Measurements from ENCODE around the gene BTRC.
A peak's percentile ranks its signal among the peaks of the same experiment; 100 is the strongest.
"Not testable (repeated sequence)": the region's sequence is repeated elsewhere in the genome, so short reads cannot be mapped to it uniquely, and the experiment has no call there.

BTRC gene

GRCh38 chr10:101311185-101312066, 42.5 kb upstream of the BTRC start:
- TF ChIP-seq, protein P1, sequence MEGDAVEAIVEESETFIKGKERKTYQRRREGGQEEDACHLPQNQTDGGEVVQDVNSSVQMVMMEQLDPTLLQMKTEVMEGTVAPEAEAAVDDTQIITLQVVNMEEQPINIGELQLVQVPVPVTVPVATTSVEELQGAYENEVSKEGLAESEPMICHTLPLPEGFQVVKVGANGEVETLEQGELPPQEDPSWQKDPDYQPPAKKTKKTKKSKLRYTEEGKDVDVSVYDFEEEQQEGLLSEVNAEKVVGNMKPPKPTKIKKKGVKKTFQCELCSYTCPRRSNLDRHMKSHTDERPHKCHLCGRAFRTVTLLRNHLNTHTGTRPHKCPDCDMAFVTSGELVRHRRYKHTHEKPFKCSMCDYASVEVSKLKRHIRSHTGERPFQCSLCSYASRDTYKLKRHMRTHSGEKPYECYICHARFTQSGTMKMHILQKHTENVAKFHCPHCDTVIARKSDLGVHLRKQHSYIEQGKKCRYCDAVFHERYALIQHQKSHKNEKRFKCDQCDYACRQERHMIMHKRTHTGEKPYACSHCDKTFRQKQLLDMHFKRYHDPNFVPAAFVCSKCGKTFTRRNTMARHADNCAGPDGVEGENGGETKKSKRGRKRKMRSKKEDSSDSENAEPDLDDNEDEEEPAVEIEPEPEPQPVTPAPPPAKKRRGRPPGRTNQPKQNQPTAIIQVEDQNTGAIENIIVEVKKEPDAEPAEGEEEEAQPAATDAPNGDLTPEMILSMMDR (IDR thresholded peaks at IDR 0.05): no peak
- Mint-ChIP-seq H3K27ac (no peak overlapping the region), H3K4me3 (peak overlapping the region; percentile 58), H3K4me1 (peaks cover 25% of the 10 kb centered on the region), H3K36me3 (ENCODE audit: low read depth) (peaks cover 6% of the 10 kb centered on the region), H3K9me3 (no peaks in the 10 kb centered on the region), H3K27me3 (ENCODE audit: low read depth, poor library complexity) (peaks cover 52% of the 10 kb centered on the region)
- DNase-seq: no peak

DNA sequence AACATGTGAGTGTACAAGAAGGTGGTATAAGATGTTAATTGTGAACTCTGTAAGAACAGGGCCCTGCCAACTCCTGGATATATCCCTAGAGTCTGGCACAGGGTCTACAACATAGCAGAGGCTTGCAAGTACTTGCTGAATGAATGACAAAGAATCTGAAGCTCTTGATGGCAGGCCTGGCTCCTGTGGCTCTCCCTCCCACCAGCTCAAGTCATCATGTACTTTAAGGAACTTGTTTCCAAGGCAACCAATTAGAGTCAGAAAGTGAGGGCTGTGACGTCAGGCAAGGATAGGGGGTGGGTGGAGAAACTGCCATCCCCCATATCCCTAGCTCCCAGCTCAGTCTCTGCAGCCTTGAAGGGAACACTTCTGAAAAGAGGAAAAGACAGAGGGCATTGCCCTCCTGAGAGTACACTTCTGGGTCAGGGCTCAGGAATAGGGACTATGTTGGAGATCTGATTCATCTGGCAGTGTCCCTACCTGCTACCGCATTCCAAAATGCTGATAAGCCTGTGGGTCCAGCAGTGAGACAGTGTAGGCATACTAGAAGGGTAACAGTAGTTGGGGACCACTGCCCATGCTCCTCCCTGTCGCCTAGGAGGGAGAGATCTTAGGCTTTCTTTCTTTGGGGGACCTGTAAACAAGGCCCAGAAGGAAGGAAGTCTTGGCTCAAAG, 34.6 kb upstream of the BTRC start:
- H3K9me3 Mint-ChIP-seq: no peaks in the 10 kb centered on the region
- H3K4me1 Mint-ChIP-seq: peaks cover 56% of the 10 kb centered on the region
- H3K27me3 Mint-ChIP-seq (ENCODE audit: low read depth, poor library complexity): peaks cover 16% of the 10 kb centered on the region
- H3K36me3 Mint-ChIP-seq (ENCODE audit: low read depth): no peaks in the 10 kb centered on the region
- DNase-seq: peak; percentile 25
- TF ChIP-seq, protein P1 (IDR thresholded peaks at IDR 0.05): no peak
- H3K4me3 Mint-ChIP-seq: no peak overlapping the region
- H3K27ac Mint-ChIP-seq: no peak overlapping the region

GRCh38 chr10:101321073-101321472, 32.9 kb upstream of the BTRC start:
- Mint-ChIP-seq H3K36me3 (ENCODE audit: low read depth) (no peaks in the 10 kb centered on the region), H3K9me3 (no peaks in the 10 kb centered on the region), H3K27ac (peak overlapping the region; percentile 43), H3K4me1 (peaks cover 56% of the 10 kb centered on the region), H3K4me3 (no peak overlapping the region), H3K27me3 (ENCODE audit: low read depth, poor library complexity) (peaks cover 24% of the 10 kb centered on the region)
- TF ChIP-seq, protein P1 (IDR thresholded peaks at IDR 0.05): no peak
- no peak for DNase-seq

DNA sequence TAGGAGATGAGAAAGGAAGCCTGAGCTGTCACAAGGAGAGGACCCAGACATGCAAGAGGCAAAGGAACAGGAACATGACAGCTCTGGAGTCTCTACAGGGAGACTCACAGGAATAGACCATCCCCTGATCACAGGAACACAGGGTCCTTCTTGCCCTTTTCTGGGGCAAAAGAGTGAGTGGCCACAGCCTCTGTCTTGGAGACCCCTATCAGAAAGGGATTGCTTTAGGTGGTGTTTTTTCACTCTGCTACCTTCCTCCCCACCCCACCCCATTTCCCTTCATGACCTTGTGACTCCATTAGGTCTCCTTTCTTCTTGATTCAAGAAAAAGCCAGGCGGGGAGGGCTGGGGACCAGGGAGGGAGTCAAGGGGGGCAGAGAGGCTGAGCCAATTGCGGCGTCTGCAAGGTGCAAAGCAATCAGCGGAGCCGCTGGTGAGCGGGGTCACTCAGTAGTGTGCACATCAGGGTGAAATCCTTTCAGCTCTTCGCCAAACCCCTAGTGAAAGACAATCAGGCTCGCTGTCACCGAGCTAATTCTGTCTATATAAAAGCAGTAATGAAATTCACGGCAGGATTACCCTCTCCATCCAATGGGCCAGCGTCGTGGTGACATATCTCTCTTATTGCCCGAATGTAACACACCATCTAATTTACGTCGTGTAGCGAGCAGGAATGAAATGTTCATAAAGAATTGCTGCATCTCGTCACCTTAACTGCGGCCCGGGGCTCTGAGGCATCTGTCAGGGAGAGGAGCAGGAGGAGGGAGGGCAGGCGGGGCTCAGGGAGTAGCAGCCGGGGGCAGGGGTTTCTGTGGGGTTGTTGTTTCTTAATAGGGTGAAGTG, 31.5 kb upstream of the BTRC start:
- Mint-ChIP-seq H3K27ac (peak overlapping the region; percentile 16), H3K4me1 (peaks cover 56% of the 10 kb centered on the region), H3K4me3 (no peak overlapping the region), H3K36me3 (ENCODE audit: low read depth) (no peaks in the 10 kb centered on the region), H3K27me3 (ENCODE audit: low read depth, poor library complexity) (peaks cover 29% of the 10 kb centered on the region), H3K9me3 (peaks cover 9% of the 10 kb centered on the region)
- TF ChIP-seq, protein P1 (IDR thresholded peaks at IDR 0.05): no peak
- DNase-seq: peak; percentile 18

- no peak for DNase-seq
- Mint-ChIP-seq H3K4me3 (no peak overlapping the region), H3K4me1 (peaks cover 48% of the 10 kb centered on the region), H3K36me3 (ENCODE audit: low read depth) (no peaks in the 10 kb centered on the region), H3K27me3 (ENCODE audit: low read depth, poor library complexity) (peaks cover 25% of the 10 kb centered on the region), H3K27ac (peak overlapping the region; percentile 15), H3K9me3 (peaks cover 9% of the 10 kb centered on the region)
- TF ChIP-seq, protein P1 (IDR thresholded peaks at IDR 0.05): no peak
Measured at GRCh38 chr10:101323495-101323894, 30.5 kb upstream of the BTRC start.

GRCh38 chr10:101327454-101327853, 26.5 kb upstream of the BTRC start:
- H3K27me3 Mint-ChIP-seq (ENCODE audit: low read depth, poor library complexity): peaks cover 18% of the 10 kb centered on the region
- not testable (repeated sequence) for H3K27ac Mint-ChIP-seq; H3K36me3 Mint-ChIP-seq (ENCODE audit: low read depth); DNase-seq; H3K9me3 Mint-ChIP-seq; H3K4me3 Mint-ChIP-seq
- peaks cover 38% of the 10 kb centered on the region for H3K4me1 Mint-ChIP-seq
